ENCODE measurements around the gene TMC8.

DNA sequence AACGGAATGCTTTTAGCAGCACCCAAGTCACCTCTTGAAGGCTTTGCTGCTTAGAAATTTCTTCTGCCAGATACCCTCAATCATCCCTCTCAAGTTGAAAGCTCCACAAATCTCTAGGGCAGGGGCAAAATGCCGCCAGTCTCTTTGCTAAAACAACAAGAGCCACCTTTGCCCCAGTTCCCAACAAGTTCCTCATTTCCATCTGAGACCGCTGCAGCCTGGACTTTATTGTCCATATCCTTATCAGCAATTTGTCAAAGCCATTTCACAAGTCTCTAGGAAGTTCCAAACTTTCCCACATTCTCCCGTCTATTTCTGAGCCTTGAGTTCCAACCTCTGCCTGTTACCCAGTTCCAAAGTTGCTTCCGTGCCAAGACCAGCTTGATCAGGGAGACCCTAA lies 29.5 kb upstream of the TMC8 start:
- TF ChIP-seq POLR2A (IDR thresholded peaks at IDR 0.05): no peak
- TF ChIP-seq, protein P1, sequence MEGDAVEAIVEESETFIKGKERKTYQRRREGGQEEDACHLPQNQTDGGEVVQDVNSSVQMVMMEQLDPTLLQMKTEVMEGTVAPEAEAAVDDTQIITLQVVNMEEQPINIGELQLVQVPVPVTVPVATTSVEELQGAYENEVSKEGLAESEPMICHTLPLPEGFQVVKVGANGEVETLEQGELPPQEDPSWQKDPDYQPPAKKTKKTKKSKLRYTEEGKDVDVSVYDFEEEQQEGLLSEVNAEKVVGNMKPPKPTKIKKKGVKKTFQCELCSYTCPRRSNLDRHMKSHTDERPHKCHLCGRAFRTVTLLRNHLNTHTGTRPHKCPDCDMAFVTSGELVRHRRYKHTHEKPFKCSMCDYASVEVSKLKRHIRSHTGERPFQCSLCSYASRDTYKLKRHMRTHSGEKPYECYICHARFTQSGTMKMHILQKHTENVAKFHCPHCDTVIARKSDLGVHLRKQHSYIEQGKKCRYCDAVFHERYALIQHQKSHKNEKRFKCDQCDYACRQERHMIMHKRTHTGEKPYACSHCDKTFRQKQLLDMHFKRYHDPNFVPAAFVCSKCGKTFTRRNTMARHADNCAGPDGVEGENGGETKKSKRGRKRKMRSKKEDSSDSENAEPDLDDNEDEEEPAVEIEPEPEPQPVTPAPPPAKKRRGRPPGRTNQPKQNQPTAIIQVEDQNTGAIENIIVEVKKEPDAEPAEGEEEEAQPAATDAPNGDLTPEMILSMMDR (IDR thresholded peaks at IDR 0.05): no peak
